ENCODE measurements around the gene TPPP3.

TPPP3 gene

GRCh38 chr16:67404740-67405226 is 11.5 kb upstream of the TPPP3 start:
- no peak for DNase-seq (ENCODE audit: low read depth in 2 of 2)

- no peak for DNase-seq (ENCODE audit: low read depth in 2 of 2)
These were observed 10.8 kb upstream of the TPPP3 start for GRCh38 chr16:67403976-67404555.

GRCh38 chr16:67400901-67401300 is 7.6 kb upstream of the TPPP3 start:
- no peak for DNase-seq (ENCODE audit: low read depth in 2 of 2)

GRCh38 chr16:67399749-67400704 is 6.7 kb upstream of the TPPP3 start:
- DNase-seq (ENCODE audit: low read depth in 2 of 2) = no peak

- DNase-seq (ENCODE audit: low read depth in 2 of 2) = peak; percentile 43 to 54
These were observed 6.0 kb upstream of the TPPP3 start for GRCh38 chr16:67399218-67399733.

GRCh38 chr16:67398546-67399217 is 5.4 kb upstream of the TPPP3 start:
- no peak for DNase-seq (ENCODE audit: low read depth in 2 of 2)

GRCh38 chr16:67397812-67398545 is 4.7 kb upstream of the TPPP3 start:
- DNase-seq (ENCODE audit: low read depth in 2 of 2) = no peak

- no peak for DNase-seq (ENCODE audit: low read depth in 2 of 2)
These were observed 3.9 kb upstream of the TPPP3 start for GRCh38 chr16:67397036-67397801.

GRCh38 chr16:67396159-67397035 is 3.1 kb upstream of the TPPP3 start:
- no peak for DNase-seq (ENCODE audit: low read depth in 2 of 2)

GRCh38 chr16:67395458-67396158 is 2.3 kb upstream of the TPPP3 start:
- DNase-seq (ENCODE audit: low read depth in 2 of 2) = no peak

GRCh38 chr16:67395105-67395457 is 1.8 kb upstream of the TPPP3 start:
- DNase-seq (ENCODE audit: low read depth in 2 of 2) = no peak

GRCh38 chr16:67394155-67395104 is 1.1 kb upstream of the TPPP3 start:
- DNase-seq (ENCODE audit: low read depth in 2 of 2) = no peak

GRCh38 chr16:67393788-67394154 is 473 bp upstream of the TPPP3 start:
- no peak for DNase-seq (ENCODE audit: low read depth in 2 of 2)

- no peak for DNase-seq (ENCODE audit: low read depth in 2 of 2)
These were observed 818 bp downstream of the TPPP3 start for GRCh38 chr16:67392301-67393059.

GRCh38 chr16:67391424-67392300 is 1.6 kb downstream of the TPPP3 start:
- DNase-seq (ENCODE audit: low read depth in 2 of 2) = no peak

GRCh38 chr16:67390816-67391423 is 2.4 kb downstream of the TPPP3 start:
- DNase-seq (ENCODE audit: low read depth in 2 of 2) = no peak
